HG03558 (cell line): Measurements from ENCODE around the gene DENND4A.
A peak's percentile ranks its signal among the peaks of the same experiment; 100 is the strongest.

Experiments
- ATAC-seq: cut with Tn5 transposase; IDR thresholded peaks from one replicate; pipeline ENCODE4 v1.9.1; 2021; ENCODE audit warnings: moderate number of reproducible peaks; ENCODE audit not compliant: unreplicated experiment; ENCODE audit errors: extremely low read depth

Gene DENND4A

GRCh38 chr15:65792138-65792987, at the start of gene DENND4A:
Gene DENND4A, minus strand, starts transcription at chr15:65792293. Its CDS starts 35,843 bp downstream, at chr15:65756450.
- peak; percentile 53 for ATAC-seq

- ATAC-seq: no peak
Measured at GRCh38 chr15:65841121-65841930, 49.2 kb upstream of the DENND4A start.

- ATAC-seq: no peak
Measured at GRCh38 chr15:65839985-65840384, 47.9 kb upstream of the DENND4A start.

- ATAC-seq: no peak
Measured at GRCh38 chr15:65839354-65839901, 47.3 kb upstream of the DENND4A start.

- no peak for ATAC-seq
Measured at GRCh38 chr15:65837301-65838294, 45.5 kb upstream of the DENND4A start.

- ATAC-seq: no peak
Measured at GRCh38 chr15:65836665-65837064, 44.6 kb upstream of the DENND4A start.

GRCh38 chr15:65835447-65835846, 43.4 kb upstream of the DENND4A start:
- no peak for ATAC-seq

- ATAC-seq: no peak
Measured at GRCh38 chr15:65834603-65835282, 42.6 kb upstream of the DENND4A start.

- ATAC-seq: no peak
Measured at GRCh38 chr15:65833501-65834205, 41.6 kb upstream of the DENND4A start.

GRCh38 chr15:65832549-65833364, 40.7 kb upstream of the DENND4A start:
- ATAC-seq: no peak

- ATAC-seq: no peak
Measured at GRCh38 chr15:65829130-65829764, 37.2 kb upstream of the DENND4A start.

- no peak for ATAC-seq
Measured at GRCh38 chr15:65828585-65828984, 36.5 kb upstream of the DENND4A start.

GRCh38 chr15:65827065-65827464, 35.0 kb upstream of the DENND4A start:
- ATAC-seq: no peak

GRCh38 chr15:65824941-65825544, 33.0 kb upstream of the DENND4A start:
- ATAC-seq: no peak

- ATAC-seq: no peak
Measured at GRCh38 chr15:65824031-65824743, 32.1 kb upstream of the DENND4A start.

GRCh38 chr15:65822316-65822715, 30.2 kb upstream of the DENND4A start:
- ATAC-seq: no peak
